ENCODE data around the gene C3orf33. TPM values are rescaled to one million over a fixed set of nuclear protein-coding genes. Genes with fewer than 3 reads are reported as not detected.
A peak's percentile ranks its signal among the peaks of the same experiment; 100 is the strongest.

C3orf33 gene
- total and polyA plus RNA-seq, 9 of the 15 experiments (the other 6 are each of a cell fraction or from before 2014, with no cell fraction given): 4.1 to 10.2 (median 6.0) TPM

GRCh38 chr3:155805802-155806618 is at the start of gene C3orf33 (continued):
- TF ChIP-seq CHD7 (IDR thresholded peaks at IDR 0.05; ENCODE audit: low read depth, low read length) (no peak), GATAD2A (IDR thresholded peaks at IDR 0.05) (peak; percentile 36; the same call in 1 of the 2 replicates), VEZF1 (CRISPR knock-in tag; IDR thresholded peaks at IDR 0.05) (peak; percentile 81), ZFX (CRISPR knock-in tag; IDR thresholded peaks at IDR 0.05) (peak; percentile 99), PRPF4 (IDR thresholded peaks at IDR 0.05; ENCODE audit: insufficient read depth, low read depth, low read length, poor library complexity, severe bottlenecking) (no peak), SETDB1 (IDR thresholded peaks at IDR 0.05; ENCODE audit: low read length) (no peak), ZFP36 (IDR thresholded peaks at IDR 0.05; ENCODE audit: low read depth, low read length, partially characterized antibody) (no peak), ZEB2 (IDR thresholded peaks at IDR 0.05) (no peak), GABPB1 (CRISPR knock-in tag; IDR thresholded peaks at IDR 0.05) (peak; percentile 73), L3MBTL2 (IDR thresholded peaks at IDR 0.05) (peak; percentile 90), CBX2 (IDR thresholded peaks at IDR 0.05; ENCODE audit: insufficient read depth, low read length, poor library complexity, severe bottlenecking) (no peak), ZNF274 (IDR thresholded peaks at IDR 0.05; ENCODE audit: borderline replicate concordance, low read depth, low read length) (no peak), LCOR (CRISPR knock-in tag; IDR thresholded peaks at IDR 0.05) (no peak; the same call in 1 of the 2 replicates), CGGBP1 (CRISPR knock-in tag; IDR thresholded peaks at IDR 0.05) (no peak)
